ENCODE results near the gene LAT.

DNA sequence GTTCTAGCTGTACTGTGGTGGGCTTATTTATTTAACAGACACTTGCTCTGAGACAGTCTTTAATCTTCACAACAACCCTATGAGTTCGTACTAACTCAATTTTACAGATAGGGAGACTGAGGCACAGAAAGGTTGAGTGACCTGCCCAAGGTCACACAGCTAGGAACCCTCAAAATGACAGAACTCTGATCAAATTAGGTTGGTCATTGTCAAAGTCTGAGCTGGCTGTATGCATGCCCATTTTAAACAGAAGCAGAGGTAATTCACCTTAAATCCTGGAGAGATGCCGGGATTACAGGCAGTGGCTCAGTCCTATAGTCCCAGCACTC lies 24.9 kb downstream of the LAT start:
- TF ChIP-seq POLR2AphosphoS5 (IDR thresholded peaks at IDR 0.05) (no peak), EP300 (IDR thresholded peaks at IDR 0.05) (no peak)
- TF ChIP-seq, protein P1, sequence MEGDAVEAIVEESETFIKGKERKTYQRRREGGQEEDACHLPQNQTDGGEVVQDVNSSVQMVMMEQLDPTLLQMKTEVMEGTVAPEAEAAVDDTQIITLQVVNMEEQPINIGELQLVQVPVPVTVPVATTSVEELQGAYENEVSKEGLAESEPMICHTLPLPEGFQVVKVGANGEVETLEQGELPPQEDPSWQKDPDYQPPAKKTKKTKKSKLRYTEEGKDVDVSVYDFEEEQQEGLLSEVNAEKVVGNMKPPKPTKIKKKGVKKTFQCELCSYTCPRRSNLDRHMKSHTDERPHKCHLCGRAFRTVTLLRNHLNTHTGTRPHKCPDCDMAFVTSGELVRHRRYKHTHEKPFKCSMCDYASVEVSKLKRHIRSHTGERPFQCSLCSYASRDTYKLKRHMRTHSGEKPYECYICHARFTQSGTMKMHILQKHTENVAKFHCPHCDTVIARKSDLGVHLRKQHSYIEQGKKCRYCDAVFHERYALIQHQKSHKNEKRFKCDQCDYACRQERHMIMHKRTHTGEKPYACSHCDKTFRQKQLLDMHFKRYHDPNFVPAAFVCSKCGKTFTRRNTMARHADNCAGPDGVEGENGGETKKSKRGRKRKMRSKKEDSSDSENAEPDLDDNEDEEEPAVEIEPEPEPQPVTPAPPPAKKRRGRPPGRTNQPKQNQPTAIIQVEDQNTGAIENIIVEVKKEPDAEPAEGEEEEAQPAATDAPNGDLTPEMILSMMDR (IDR thresholded peaks at IDR 0.05) = no peak
